ENCODE measurements around the gene GTPBP1. TPM values are rescaled to one million over a fixed set of nuclear protein-coding genes. Genes with fewer than 3 reads are reported as not detected.

Gene GTPBP1
- total RNA-seq, 2 experiments from 2014 or later, result 51.1 to 95.0 TPM

- no peaks in the 10 kb centered on the region for H3K9me2 ChIP-seq (ENCODE audit: insufficient read depth, low read length)
- H3K4me1 ChIP-seq (ENCODE audit: insufficient read depth, low read length, poor library complexity, severe bottlenecking), result no peaks in the 10 kb centered on the region
- no peaks in the 10 kb centered on the region for H3K79me2 ChIP-seq (ENCODE audit: insufficient read depth, low read depth, low read length)
- POLR2A ChIA-PET, result no interaction called here
- H3K4me2 ChIP-seq (ENCODE audit: low read length), result no peak overlapping the region
- no peak for DNase-seq (ENCODE audit: low spot score)
- intact Hi-C loops (cut with micrococcal nuclease; ENCODE audit: unreplicated experiment), result no loop called here
- CTCF ChIA-PET (ENCODE audit: unreplicated experiment), result no interaction called here
- H3K27ac ChIP-seq (ENCODE audit: low read depth, low read length, poor library complexity, severe bottlenecking), result no peak overlapping the region
- peaks cover 99% of the 10 kb centered on the region for H3K36me3 ChIP-seq (ENCODE audit: insufficient read depth, low read length)
- no TSS peak for BruUV-seq (replicated peaks)
- no peaks in the 10 kb centered on the region for H4K20me1 ChIP-seq (ENCODE audit: insufficient read depth, low read length)
- no peak overlapping the region for H2AFZ ChIP-seq (ENCODE audit: low read length)
- TF ChIP-seq EZH2phosphoT487 (IDR thresholded peaks at IDR 0.05; ENCODE audit: borderline replicate concordance, low read depth, low read length), result no peak
- TF ChIP-seq CTCF (conservative IDR thresholded peaks at IDR 0.05; ENCODE audit: low read length), result no peak
- H3K4me3 ChIP-seq (ENCODE audit: low read depth, low read length, poor library complexity, severe bottlenecking), result no peak overlapping the region
- no peaks in the 10 kb centered on the region for H3K9me3 ChIP-seq (ENCODE audit: low read length)
Observed at GRCh38 chr22:38741576-38741975, 35.8 kb downstream of the GTPBP1 start.

- TSS peak; percentile 53 for BruUV-seq (replicated peaks)
- H3K4me1 ChIP-seq (ENCODE audit: insufficient read depth, low read length, poor library complexity, severe bottlenecking), result no peaks in the 10 kb centered on the region
- no peak overlapping the region for H3K27ac ChIP-seq (ENCODE audit: low read depth, low read length, poor library complexity, severe bottlenecking)
Observed at GRCh38 chr22:38742176-38742942, 36.6 kb downstream of the GTPBP1 start.

More at GRCh38 chr22:38742176-38742942, 36.6 kb downstream of the GTPBP1 start:
- Histone ChIP-seq H2AFZ (ENCODE audit: low read length) (no peak overlapping the region), H3K36me3 (ENCODE audit: insufficient read depth, low read length) (peaks cover 97% of the 10 kb centered on the region), H3K9me3 (ENCODE audit: low read length) (no peaks in the 10 kb centered on the region), H4K20me1 (ENCODE audit: insufficient read depth, low read length) (no peaks in the 10 kb centered on the region), H3K79me2 (ENCODE audit: insufficient read depth, low read depth, low read length) (no peaks in the 10 kb centered on the region), H3K4me3 (ENCODE audit: low read depth, low read length, poor library complexity, severe bottlenecking) (no peak overlapping the region), H3K4me2 (ENCODE audit: low read length) (no peak overlapping the region), H3K9me2 (ENCODE audit: insufficient read depth, low read length) (no peaks in the 10 kb centered on the region)
- intact Hi-C loops (cut with micrococcal nuclease; ENCODE audit: unreplicated experiment), result no loop called here
- CTCF ChIA-PET (ENCODE audit: unreplicated experiment), result interaction anchor here (0.9 kb wide), 1 partner anchor 28 kb away, joined by 3 read pairs; no protein-coding TSS in a partner anchor
- TF ChIP-seq EZH2phosphoT487 (IDR thresholded peaks at IDR 0.05; ENCODE audit: borderline replicate concordance, low read depth, low read length), result no peak
- no peak for TF ChIP-seq CTCF (conservative IDR thresholded peaks at IDR 0.05; ENCODE audit: low read length)
- DNase-seq (ENCODE audit: low spot score), result no peak
- POLR2A ChIA-PET, result no interaction called here
